ENCODE data around the gene B4GALNT2. TPM values are rescaled to one million over a fixed set of nuclear protein-coding genes. Genes with fewer than 3 reads are reported as not detected.

The B4GALNT2 gene
- polyA plus RNA-seq, 1 experiment: 0.01 TPM

DNA sequence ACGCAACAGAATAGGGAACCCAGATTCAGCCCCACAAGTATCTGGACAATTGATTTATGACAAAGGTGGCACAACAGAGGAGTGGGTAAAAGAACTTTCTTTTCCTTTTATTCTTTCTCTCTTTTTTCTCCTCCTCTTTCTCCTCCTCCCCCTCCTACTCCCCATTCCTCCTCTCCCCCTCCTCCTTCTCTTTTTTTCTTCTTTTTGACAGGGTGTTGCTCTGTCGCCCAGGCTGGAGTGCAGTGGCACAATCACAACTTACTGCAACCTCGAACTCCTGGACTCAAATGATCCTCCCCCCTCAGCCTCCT lies 61.7 kb downstream of the B4GALNT2 start:
- ChIA-PET POLR2A (no interaction called here), CTCF (interaction anchor here (0.6 to 1.8 kb wide), 2 partner anchors 13 to 483 kb away, joined by 4 read pairs; no protein-coding TSS in a partner anchor)
- DNase-seq (ENCODE audit: low read depth, low spot score): no peak
- Histone ChIP-seq H3K9me3 (ENCODE audit: control insufficient read depth, insufficient read depth, low read length) (no peaks in the 10 kb centered on the region; the same call in 1 of the 2 replicates), H3K27me3 (ENCODE audit: control insufficient read depth, insufficient read depth, low read length) (no peaks in the 10 kb centered on the region), H3K27ac (ENCODE audit: low read depth, low read length) (no peak overlapping the region), H3K4me3 (ENCODE audit: low read depth, low read length) (no peak overlapping the region)
- TF ChIP-seq, protein P1, sequence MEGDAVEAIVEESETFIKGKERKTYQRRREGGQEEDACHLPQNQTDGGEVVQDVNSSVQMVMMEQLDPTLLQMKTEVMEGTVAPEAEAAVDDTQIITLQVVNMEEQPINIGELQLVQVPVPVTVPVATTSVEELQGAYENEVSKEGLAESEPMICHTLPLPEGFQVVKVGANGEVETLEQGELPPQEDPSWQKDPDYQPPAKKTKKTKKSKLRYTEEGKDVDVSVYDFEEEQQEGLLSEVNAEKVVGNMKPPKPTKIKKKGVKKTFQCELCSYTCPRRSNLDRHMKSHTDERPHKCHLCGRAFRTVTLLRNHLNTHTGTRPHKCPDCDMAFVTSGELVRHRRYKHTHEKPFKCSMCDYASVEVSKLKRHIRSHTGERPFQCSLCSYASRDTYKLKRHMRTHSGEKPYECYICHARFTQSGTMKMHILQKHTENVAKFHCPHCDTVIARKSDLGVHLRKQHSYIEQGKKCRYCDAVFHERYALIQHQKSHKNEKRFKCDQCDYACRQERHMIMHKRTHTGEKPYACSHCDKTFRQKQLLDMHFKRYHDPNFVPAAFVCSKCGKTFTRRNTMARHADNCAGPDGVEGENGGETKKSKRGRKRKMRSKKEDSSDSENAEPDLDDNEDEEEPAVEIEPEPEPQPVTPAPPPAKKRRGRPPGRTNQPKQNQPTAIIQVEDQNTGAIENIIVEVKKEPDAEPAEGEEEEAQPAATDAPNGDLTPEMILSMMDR (IDR thresholded peaks at IDR 0.05; ENCODE audit: low read depth, low read length): no peak

- H3K4me3 ChIP-seq (ENCODE audit: low read depth, low read length): no peak overlapping the region
- POLR2A ChIA-PET: no interaction called here
- CTCF ChIA-PET: no interaction called here
- TF ChIP-seq, protein P1 (IDR thresholded peaks at IDR 0.05; ENCODE audit: low read depth, low read length): no peak
- H3K27me3 ChIP-seq (ENCODE audit: control insufficient read depth, insufficient read depth, low read length): no peaks in the 10 kb centered on the region
- H3K27ac ChIP-seq (ENCODE audit: low read depth, low read length): no peak overlapping the region
- DNase-seq (ENCODE audit: low read depth, low spot score): no peak
- no peaks in the 10 kb centered on the region; the same call in 1 of the 2 replicates for H3K9me3 ChIP-seq (ENCODE audit: control insufficient read depth, insufficient read depth, low read length)
These were observed 63.2 kb downstream of the B4GALNT2 start for GRCh38 chr17:49195751-49196150.

GRCh38 chr17:49196520-49196919 lies 64.0 kb downstream of the B4GALNT2 start:
- TF ChIP-seq, protein P1 (IDR thresholded peaks at IDR 0.05; ENCODE audit: low read depth, low read length): no peak
- Histone ChIP-seq H3K9me3 (ENCODE audit: control insufficient read depth, insufficient read depth, low read length) (no peaks in the 10 kb centered on the region; the same call in 1 of the 2 replicates), H3K27me3 (ENCODE audit: control insufficient read depth, insufficient read depth, low read length) (no peaks in the 10 kb centered on the region), H3K27ac (ENCODE audit: low read depth, low read length) (no peak overlapping the region), H3K4me3 (ENCODE audit: low read depth, low read length) (no peak overlapping the region)
- CTCF ChIA-PET: no interaction called here
- POLR2A ChIA-PET: no interaction called here
- no peak for DNase-seq (ENCODE audit: low read depth, low spot score)

- TF ChIP-seq, protein P1 (IDR thresholded peaks at IDR 0.05; ENCODE audit: low read depth, low read length): no peak
- Histone ChIP-seq H3K27ac (ENCODE audit: low read depth, low read length) (no peak overlapping the region), H3K4me3 (ENCODE audit: low read depth, low read length) (no peak overlapping the region), H3K9me3 (ENCODE audit: control insufficient read depth, insufficient read depth, low read length) (no peaks in the 10 kb centered on the region), H3K27me3 (ENCODE audit: control insufficient read depth, insufficient read depth, low read length) (no peaks in the 10 kb centered on the region)
- CTCF ChIA-PET: interaction anchor here (1.2 kb wide), 1 partner anchor 17 kb away, joined by 5 read pairs; no protein-coding TSS in a partner anchor
- POLR2A ChIA-PET: no interaction called here
- no peak for DNase-seq (ENCODE audit: low read depth, low spot score)
These were observed 64.9 kb downstream of the B4GALNT2 start for GRCh38 chr17:49197346-49197998.

- peaks cover under 1% of the 10 kb centered on the region for H3K27me3 ChIP-seq (ENCODE audit: control insufficient read depth, insufficient read depth, low read length)
- no peak overlapping the region for H3K27ac ChIP-seq (ENCODE audit: low read depth, low read length)
- no peaks in the 10 kb centered on the region for H3K9me3 ChIP-seq (ENCODE audit: control insufficient read depth, insufficient read depth, low read length)
- ChIA-PET CTCF (interaction anchor here (1.2 kb wide), 1 partner anchor 18 kb away, joined by 5 read pairs; no protein-coding TSS in a partner anchor), POLR2A (interaction anchor here (0.6 kb wide), 1 partner anchor 64 kb away, joined by 3 read pairs; no protein-coding TSS in a partner anchor)
- DNase-seq (ENCODE audit: low read depth, low spot score): no peak
- H3K4me3 ChIP-seq (ENCODE audit: low read depth, low read length): no peak overlapping the region
- TF ChIP-seq, protein P1 (IDR thresholded peaks at IDR 0.05; ENCODE audit: low read depth, low read length): no peak
These were observed 65.6 kb downstream of the B4GALNT2 start for GRCh38 chr17:49198211-49198610.

Measured in AG04450 (cell line).